ENCODE data around the gene MVB12B. TPM values are rescaled to one million over a fixed set of nuclear protein-coding genes. Genes with fewer than 3 reads are reported as not detected.

MVB12B gene
- total RNA-seq, 1 experiment from 2014 or later: 9.4 TPM

DNA sequence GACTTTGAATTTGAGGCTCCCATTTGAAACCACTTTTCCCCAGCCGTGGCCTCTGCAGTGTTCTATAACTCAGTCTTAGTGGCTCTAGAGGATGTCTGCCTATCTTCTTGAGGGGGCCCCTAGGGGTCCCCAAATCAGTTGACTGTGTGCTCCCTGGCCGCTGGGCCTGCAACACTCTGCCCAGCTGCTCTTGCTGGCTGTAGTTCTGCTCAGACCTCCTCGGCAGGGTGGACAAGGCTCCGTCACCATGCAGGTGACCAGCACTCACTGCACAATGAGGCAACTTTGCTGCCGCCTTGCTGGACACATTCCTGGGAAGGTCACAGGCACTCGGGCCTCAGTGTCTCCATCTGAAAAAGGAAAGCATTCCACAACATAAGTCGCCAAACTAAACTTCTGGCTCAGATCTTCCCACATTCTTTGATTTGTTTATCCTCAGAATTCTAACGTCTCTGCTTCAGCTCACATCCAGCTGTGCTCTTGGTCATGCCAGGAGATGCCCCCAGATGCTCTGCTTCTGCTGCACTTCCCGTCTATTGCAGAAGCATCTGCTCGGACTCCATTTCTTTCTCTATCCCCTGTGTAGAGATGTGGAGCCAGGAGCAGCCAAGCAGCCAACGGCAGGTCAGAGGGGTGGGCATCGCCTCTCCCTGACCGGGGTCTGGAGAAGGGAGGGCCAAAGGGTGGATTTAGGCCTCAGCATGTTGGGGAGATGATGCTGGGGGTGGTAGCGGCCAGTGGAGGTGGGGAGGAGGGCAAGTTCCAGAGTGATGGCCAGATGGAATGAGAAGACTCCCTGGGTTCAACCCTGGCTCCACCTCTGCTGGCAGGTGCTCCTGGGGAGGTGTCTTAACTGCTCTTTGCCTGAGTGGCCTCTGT, 133.6 kb downstream of the MVB12B start:
- Histone ChIP-seq H3K27ac (ENCODE audit: low read length) (no peak overlapping the region), H3K4me3 (ENCODE audit: low read depth in 2 of 2, low read length in 2 of 2) (no peak overlapping the region), H3K4me1 (ENCODE audit: control insufficient read depth, insufficient read depth, low read length) (no peaks in the 10 kb centered on the region), H3K27me3 (ENCODE audit: control insufficient read depth, insufficient read depth, low read length) (no peaks in the 10 kb centered on the region), H3K36me3 (ENCODE audit: control insufficient read depth, insufficient read depth, low read length) (no peaks in the 10 kb centered on the region), H3K9me3 (ENCODE audit: control insufficient read depth, insufficient read depth, low read depth, low read length) (no peaks in the 10 kb centered on the region)
- ChIA-PET POLR2A (no interaction called here), CTCF (no interaction called here)
- no peak for DNase-seq (ENCODE audit: low read depth, low spot score)
- no peak for TF ChIP-seq POLR2AphosphoS5 (IDR thresholded peaks at IDR 0.05; ENCODE audit: low read depth, low read length)
- TF ChIP-seq, protein P1, sequence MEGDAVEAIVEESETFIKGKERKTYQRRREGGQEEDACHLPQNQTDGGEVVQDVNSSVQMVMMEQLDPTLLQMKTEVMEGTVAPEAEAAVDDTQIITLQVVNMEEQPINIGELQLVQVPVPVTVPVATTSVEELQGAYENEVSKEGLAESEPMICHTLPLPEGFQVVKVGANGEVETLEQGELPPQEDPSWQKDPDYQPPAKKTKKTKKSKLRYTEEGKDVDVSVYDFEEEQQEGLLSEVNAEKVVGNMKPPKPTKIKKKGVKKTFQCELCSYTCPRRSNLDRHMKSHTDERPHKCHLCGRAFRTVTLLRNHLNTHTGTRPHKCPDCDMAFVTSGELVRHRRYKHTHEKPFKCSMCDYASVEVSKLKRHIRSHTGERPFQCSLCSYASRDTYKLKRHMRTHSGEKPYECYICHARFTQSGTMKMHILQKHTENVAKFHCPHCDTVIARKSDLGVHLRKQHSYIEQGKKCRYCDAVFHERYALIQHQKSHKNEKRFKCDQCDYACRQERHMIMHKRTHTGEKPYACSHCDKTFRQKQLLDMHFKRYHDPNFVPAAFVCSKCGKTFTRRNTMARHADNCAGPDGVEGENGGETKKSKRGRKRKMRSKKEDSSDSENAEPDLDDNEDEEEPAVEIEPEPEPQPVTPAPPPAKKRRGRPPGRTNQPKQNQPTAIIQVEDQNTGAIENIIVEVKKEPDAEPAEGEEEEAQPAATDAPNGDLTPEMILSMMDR (IDR thresholded peaks at IDR 0.05): no peak
- TF ChIP-seq SIN3A (IDR thresholded peaks at IDR 0.05; ENCODE audit: borderline replicate concordance, insufficient read depth, low read depth, low read length): no peak
- TF ChIP-seq, protein P2, sequence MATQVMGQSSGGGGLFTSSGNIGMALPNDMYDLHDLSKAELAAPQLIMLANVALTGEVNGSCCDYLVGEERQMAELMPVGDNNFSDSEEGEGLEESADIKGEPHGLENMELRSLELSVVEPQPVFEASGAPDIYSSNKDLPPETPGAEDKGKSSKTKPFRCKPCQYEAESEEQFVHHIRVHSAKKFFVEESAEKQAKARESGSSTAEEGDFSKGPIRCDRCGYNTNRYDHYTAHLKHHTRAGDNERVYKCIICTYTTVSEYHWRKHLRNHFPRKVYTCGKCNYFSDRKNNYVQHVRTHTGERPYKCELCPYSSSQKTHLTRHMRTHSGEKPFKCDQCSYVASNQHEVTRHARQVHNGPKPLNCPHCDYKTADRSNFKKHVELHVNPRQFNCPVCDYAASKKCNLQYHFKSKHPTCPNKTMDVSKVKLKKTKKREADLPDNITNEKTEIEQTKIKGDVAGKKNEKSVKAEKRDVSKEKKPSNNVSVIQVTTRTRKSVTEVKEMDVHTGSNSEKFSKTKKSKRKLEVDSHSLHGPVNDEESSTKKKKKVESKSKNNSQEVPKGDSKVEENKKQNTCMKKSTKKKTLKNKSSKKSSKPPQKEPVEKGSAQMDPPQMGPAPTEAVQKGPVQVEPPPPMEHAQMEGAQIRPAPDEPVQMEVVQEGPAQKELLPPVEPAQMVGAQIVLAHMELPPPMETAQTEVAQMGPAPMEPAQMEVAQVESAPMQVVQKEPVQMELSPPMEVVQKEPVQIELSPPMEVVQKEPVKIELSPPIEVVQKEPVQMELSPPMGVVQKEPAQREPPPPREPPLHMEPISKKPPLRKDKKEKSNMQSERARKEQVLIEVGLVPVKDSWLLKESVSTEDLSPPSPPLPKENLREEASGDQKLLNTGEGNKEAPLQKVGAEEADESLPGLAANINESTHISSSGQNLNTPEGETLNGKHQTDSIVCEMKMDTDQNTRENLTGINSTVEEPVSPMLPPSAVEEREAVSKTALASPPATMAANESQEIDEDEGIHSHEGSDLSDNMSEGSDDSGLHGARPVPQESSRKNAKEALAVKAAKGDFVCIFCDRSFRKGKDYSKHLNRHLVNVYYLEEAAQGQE (IDR thresholded peaks at IDR 0.05; ENCODE audit: insufficient read depth in 1 of 2, low read depth in 2 of 2, low read length in 1 of 2): no peak
- TF ChIP-seq TCF7L2 (IDR thresholded peaks at IDR 0.05; ENCODE audit: low read depth, low read length): no peak
- no peak for ATAC-seq
- in situ Hi-C loops (cut with HindIII; ENCODE audit: low pct_unique_long_range_greater_than_20kb, low sequenced_read_pairs): no loop called here
- BruUV-seq (replicated peaks): no TSS peak
- intact Hi-C loops (cut with micrococcal nuclease; ENCODE audit: unreplicated experiment): no loop called here

DNA sequence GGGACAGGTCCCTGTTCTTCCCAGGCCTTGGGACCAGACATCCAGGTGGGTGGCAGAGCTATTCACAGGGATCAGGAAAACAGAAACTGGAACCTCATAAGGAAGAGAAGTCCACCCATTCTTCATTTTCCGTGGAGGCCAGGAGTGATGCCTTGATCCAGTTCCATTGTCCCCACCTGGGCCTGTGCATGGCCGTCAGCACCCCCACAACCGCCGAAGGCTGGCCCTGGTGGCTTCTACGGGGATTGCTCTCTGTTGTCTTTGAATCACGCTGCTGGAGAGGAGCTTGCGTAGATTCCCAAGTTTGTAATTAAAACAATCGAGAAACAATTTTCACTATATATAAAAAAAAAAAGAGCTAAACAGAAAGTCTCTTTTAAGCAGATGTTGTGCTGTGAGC, 134.4 kb downstream of the MVB12B start:
- ChIA-PET CTCF (no interaction called here), POLR2A (no interaction called here)
- H3K27ac ChIP-seq (ENCODE audit: low read length): no peak overlapping the region
- ATAC-seq (no peak), DNase-seq (ENCODE audit: low read depth, low spot score) (no peak)
- H3K9me3 ChIP-seq (ENCODE audit: control insufficient read depth, insufficient read depth, low read depth, low read length): no peaks in the 10 kb centered on the region
- no TSS peak for BruUV-seq (replicated peaks)
- in situ Hi-C loops (cut with HindIII; ENCODE audit: low pct_unique_long_range_greater_than_20kb, low sequenced_read_pairs) (no loop called here), intact Hi-C loops (cut with micrococcal nuclease; ENCODE audit: unreplicated experiment) (no loop called here)
- H3K4me1 ChIP-seq (ENCODE audit: control insufficient read depth, insufficient read depth, low read length): no peaks in the 10 kb centered on the region
- no peaks in the 10 kb centered on the region for H3K27me3 ChIP-seq (ENCODE audit: control insufficient read depth, insufficient read depth, low read length)
- no peak overlapping the region for H3K4me3 ChIP-seq (ENCODE audit: low read depth in 2 of 2, low read length in 2 of 2)
- TF ChIP-seq, protein P1 (IDR thresholded peaks at IDR 0.05): no peak
- no peak for TF ChIP-seq TCF7L2 (IDR thresholded peaks at IDR 0.05; ENCODE audit: low read depth, low read length)
- no peak for TF ChIP-seq SIN3A (IDR thresholded peaks at IDR 0.05; ENCODE audit: borderline replicate concordance, insufficient read depth, low read depth, low read length)
- TF ChIP-seq, protein P2 (IDR thresholded peaks at IDR 0.05; ENCODE audit: insufficient read depth in 1 of 2, low read depth in 2 of 2, low read length in 1 of 2): no peak
- TF ChIP-seq POLR2AphosphoS5 (IDR thresholded peaks at IDR 0.05; ENCODE audit: low read depth, low read length): no peak
- H3K36me3 ChIP-seq (ENCODE audit: control insufficient read depth, insufficient read depth, low read length): no peaks in the 10 kb centered on the region
